GM23248 (cell line): ENCODE measurements around the gene ZMIZ1. TPM values are rescaled to one million over a fixed set of nuclear protein-coding genes. Genes with fewer than 3 reads are reported as not detected.

Source experiments
- DNase-seq: peaks from one replicate; pipeline ENCODE4 v3.0.0-alpha.2; 2015
- H2AFZ ChIP-seq: fragments of 200-600 bp; sonication (generic); 2 replicates; pipeline ENCODE4 v1.6.1; 2016; ENCODE audit warnings: antibody characterized with exemption
- H3F3A ChIP-seq: fragments of 200-600 bp; sonication (generic); 2 replicates; pipeline ENCODE4 v1.6.1; 2016; ENCODE audit warnings: mild to moderate bottlenecking, antibody characterized with exemption, mixed run types; ENCODE audit not compliant: insufficient read depth
- H3K27ac ChIP-seq: fragments of 200-600 bp; sonication (generic); 2 replicates; pipeline ENCODE4 v1.5.1; 2016; ENCODE audit warnings: mild to moderate bottlenecking
- H3K27me3 ChIP-seq: fragments of 200-600 bp; sonication (generic); replicated peaks from 2 replicates; pipeline ENCODE4 v1.6.1; 2016; ENCODE audit warnings: mild to moderate bottlenecking; ENCODE audit not compliant: insufficient read depth
- H3K36me3 ChIP-seq: fragments of 200-600 bp; sonication (generic); 2 replicates; pipeline ENCODE4 v1.6.1; 2016; ENCODE audit warnings: low read depth, mild to moderate bottlenecking
- H3K4me1 ChIP-seq: fragments of 200-600 bp; sonication (generic); 2 replicates; pipeline ENCODE4 v1.6.1; 2016; ENCODE audit warnings: mild to moderate bottlenecking; ENCODE audit not compliant: insufficient read depth
- H3K4me2 ChIP-seq: fragments of 200-600 bp; sonication (generic); one replicate; pipeline ENCODE4 v1.6.1; 2016; ENCODE audit warnings: mild to moderate bottlenecking; ENCODE audit not compliant: unreplicated experiment
- H3K4me3 ChIP-seq: fragments of 200-600 bp; sonication (generic); 2 replicates; pipeline ENCODE4 v1.5.1; 2016; ENCODE audit warnings: mild to moderate bottlenecking
- H3K79me2 ChIP-seq: fragments of 200-600 bp; sonication (generic); 2 replicates; pipeline ENCODE4 v1.6.1; 2016; ENCODE audit warnings: mild to moderate bottlenecking; ENCODE audit not compliant: insufficient read depth
- H3K9ac ChIP-seq: fragments of 200-600 bp; sonication (generic); 2 replicates; pipeline ENCODE4 v1.6.1; 2016; ENCODE audit warnings: mild to moderate bottlenecking
- H3K9me2 ChIP-seq: fragments of 200-600 bp; sonication (generic); 2 replicates; pipeline ENCODE4 v1.6.1; 2016; ENCODE audit warnings: mixed run types, mild to moderate bottlenecking, moderate library complexity; ENCODE audit not compliant: insufficient read depth
- H3K9me3 ChIP-seq: fragments of 200-600 bp; sonication (generic); one replicate; pipeline ENCODE4 v1.6.1; 2017; ENCODE audit warnings: low read depth
- H4K20me1 ChIP-seq: fragments of 200-600 bp; sonication (generic); 2 replicates; pipeline ENCODE4 v1.6.0; 2016; ENCODE audit not compliant: insufficient read depth
- EZH2 ChIP-seq: fragments of 200-600 bp; sonication (generic); IDR thresholded peaks from 2 replicates; pipeline ENCODE4 v1.6.1; 2018; ENCODE audit warnings: antibody characterized with exemption, mild to moderate bottlenecking; ENCODE audit not compliant: insufficient read depth, poor library complexity, severe bottlenecking
- EZH2phosphoT487 ChIP-seq: fragments of 200-600 bp; sonication (generic); IDR thresholded peaks from 2 replicates; pipeline ENCODE4 v1.6.1; 2018; ENCODE audit warnings: antibody characterized with exemption, moderate library complexity, mild to moderate bottlenecking, low read depth; ENCODE audit not compliant: insufficient read depth
- WGBS, 2 experiments: methylation state at CpG; one replicate each; pipeline ENCODE4 v1.1.6; 2015 to 2017; ENCODE audit warnings: low lambda C conversion rate in 2 of 2, low coverage in 1 of 2; ENCODE audit errors: missing lambda C conversion rate in 2 of 2; 5-methylcytosine and 5-hydroxymethylcytosine counted together
- in situ Hi-C: fragments of 300-500 bp; cut with MboI; formaldehyde crosslinking; loops from 2 replicates; pipeline ENCODE4 v1.15.0; 2020
- polyA plus RNA-seq: library from polyadenylated mRNA; unstranded; fragments of >200 nt; fragmentation: Nextera tagmentation; extraction: Ambion mirVana; gene quantifications from 2 replicates; pipeline ENCODE4 v1.2.1, GENCODE V29; 2016
- total RNA-seq: library from RNA; depleted of rRNA; stranded (reverse); fragments of >200 nt; shearing (Covaris generic); gene quantifications from 2 replicates; pipeline ENCODE4 v1.2.3, GENCODE V29; 2014

ZMIZ1 gene
- total and polyA plus RNA-seq, 2 experiments from 2014 or later, result 21.9 to 28.4 TPM

DNA sequence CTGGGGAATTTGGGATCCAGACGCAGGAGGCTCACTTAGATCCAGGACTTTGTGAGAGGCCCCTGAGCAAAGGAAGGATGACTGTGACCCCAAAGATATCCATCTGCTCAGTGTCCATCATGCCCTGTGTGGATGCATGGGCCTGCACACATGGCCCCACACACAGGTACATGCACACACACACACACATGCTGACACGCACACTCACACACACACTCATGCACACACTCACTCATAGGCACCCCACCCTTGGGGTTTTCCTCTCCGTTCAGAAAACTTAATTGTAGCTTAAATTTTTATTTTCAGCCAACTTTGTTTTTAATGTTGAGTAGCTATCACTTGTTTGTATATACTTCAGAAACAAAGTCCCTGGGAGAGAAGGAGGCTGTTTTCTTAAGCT, 184.9 kb downstream of the ZMIZ1 start:
- Histone ChIP-seq H2AFZ (no peak overlapping the region), H3K36me3 (no peaks in the 10 kb centered on the region; the same call in 1 of the 2 replicates), H3K79me2 (peaks cover 99% of the 10 kb centered on the region), H3K4me3 (no peak overlapping the region), H3K27me3 (no peaks in the 10 kb centered on the region), H3K9me2 (no peaks in the 10 kb centered on the region), H3K9me3 (no peaks in the 10 kb centered on the region), H3K9ac (no peak overlapping the region), H3F3A (0 out of 2 replicates have a peak, but pooled peaks cover 5% of the 10 kb centered on the region), H3K27ac (no peak overlapping the region), H4K20me1 (no peaks in the 10 kb centered on the region), H3K4me2 (no peak overlapping the region), H3K4me1 (no peaks in the 10 kb centered on the region)
- in situ Hi-C loops, result no loop called here
- DNase-seq, result no peak
- TF ChIP-seq EZH2phosphoT487 (no peak), EZH2 (no peak)
- WGBS, 2 experiments, result 70 to 73% methylated on average over 3 of the region's 3 CpGs

DNA sequence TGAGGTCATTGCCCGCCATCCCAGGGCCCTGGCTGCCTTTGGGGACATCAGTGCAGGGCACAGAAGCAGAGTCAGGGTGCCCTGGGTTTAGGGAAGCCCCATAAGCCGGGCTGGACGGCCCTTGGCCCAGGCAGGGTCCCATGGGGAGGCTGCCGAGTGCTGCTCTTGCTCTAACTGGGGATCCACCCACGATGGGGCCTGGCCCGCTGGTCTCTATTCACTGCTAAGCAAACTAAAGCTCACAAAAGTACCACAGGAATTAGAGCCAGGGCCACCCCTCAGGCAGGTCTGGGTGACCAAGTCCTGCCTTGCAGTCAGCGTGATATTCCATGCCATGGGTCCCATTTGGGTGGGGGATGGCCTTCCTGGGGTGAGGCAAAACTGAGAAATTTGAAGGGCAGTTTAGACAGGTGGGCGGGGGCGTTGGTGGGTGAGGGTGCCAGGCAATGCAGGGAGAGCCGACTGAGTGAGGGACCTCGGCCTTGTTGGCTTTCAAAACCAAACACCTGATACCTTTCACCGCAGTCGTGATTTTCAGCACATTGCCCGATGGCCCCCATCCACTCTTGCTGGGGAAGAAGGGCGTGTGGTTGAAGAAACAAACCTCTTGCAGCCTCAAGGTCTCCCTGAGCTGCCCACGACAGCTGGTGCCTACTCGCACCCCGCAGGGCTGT, 185.7 kb downstream of the ZMIZ1 start:
- Histone ChIP-seq H3K79me2 (peaks cover 99% of the 10 kb centered on the region), H3K4me1 (no peaks in the 10 kb centered on the region), H3K4me2 (no peak overlapping the region), H3K4me3 (no peak overlapping the region), H2AFZ (no peak overlapping the region), H4K20me1 (no peaks in the 10 kb centered on the region), H3F3A (0 out of 2 replicates have a peak, but pooled peaks cover 5% of the 10 kb centered on the region), H3K9me3 (no peaks in the 10 kb centered on the region), H3K9ac (no peak overlapping the region), H3K27ac (no peak overlapping the region), H3K9me2 (no peaks in the 10 kb centered on the region), H3K27me3 (no peaks in the 10 kb centered on the region), H3K36me3 (no peaks in the 10 kb centered on the region; the same call in 1 of the 2 replicates)
- in situ Hi-C loops, result no loop called here
- TF ChIP-seq EZH2phosphoT487 (no peak), EZH2 (no peak)
- 90 to 91% methylated on average over 18 of the region's 18 CpGs for WGBS, 2 experiments
- DNase-seq, result no peak

DNA sequence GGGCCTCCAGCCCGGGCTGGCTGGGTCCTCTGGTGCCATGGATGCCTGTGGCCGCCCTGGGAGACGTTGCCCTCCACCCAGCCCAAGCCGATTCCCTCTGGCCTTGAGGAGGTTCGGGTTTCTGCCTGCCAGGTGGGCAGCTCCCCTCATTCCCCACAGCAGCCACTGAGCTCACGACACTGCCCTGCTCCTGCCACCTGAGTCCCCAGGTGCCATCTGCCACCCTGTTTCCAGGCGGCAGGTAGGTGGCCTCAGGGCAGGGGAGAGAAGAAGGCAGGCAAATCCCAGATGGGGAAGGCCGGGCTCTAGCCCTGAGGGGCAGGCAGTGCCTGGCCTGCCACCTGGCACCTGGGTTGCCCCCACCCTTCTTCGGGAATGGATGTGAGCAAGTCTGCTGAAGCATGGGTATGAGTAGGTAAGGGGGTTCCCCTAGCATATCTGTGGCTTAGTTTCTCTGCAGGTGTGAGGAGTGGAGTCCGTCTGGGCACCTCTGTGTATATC, 186.3 kb downstream of the ZMIZ1 start:
- peaks cover 99% of the 10 kb centered on the region for H3K79me2 ChIP-seq
- no peaks in the 10 kb centered on the region for H3K9me3 ChIP-seq
- in situ Hi-C loops, result no loop called here
- no peaks in the 10 kb centered on the region for H3K4me1 ChIP-seq
- H3F3A ChIP-seq, result 0 out of 2 replicates have a peak, but pooled peaks cover 6% of the 10 kb centered on the region
- H3K4me2 ChIP-seq, result no peak overlapping the region
- TF ChIP-seq EZH2 (no peak), EZH2phosphoT487 (no peak)
- WGBS, 2 experiments, result 92 to 96% methylated on average over 10 of the region's 10 CpGs
- no peak overlapping the region for H3K4me3 ChIP-seq
- H3K36me3 ChIP-seq, result no peaks in the 10 kb centered on the region; the same call in 1 of the 2 replicates
- no peak for DNase-seq
- H3K9ac ChIP-seq, result no peak overlapping the region
- no peak overlapping the region for H3K27ac ChIP-seq
- H3K9me2 ChIP-seq, result no peaks in the 10 kb centered on the region
- no peak overlapping the region for H2AFZ ChIP-seq
- H4K20me1 ChIP-seq, result no peaks in the 10 kb centered on the region; the same call in 1 of the 2 replicates
- H3K27me3 ChIP-seq, result no peaks in the 10 kb centered on the region

DNA sequence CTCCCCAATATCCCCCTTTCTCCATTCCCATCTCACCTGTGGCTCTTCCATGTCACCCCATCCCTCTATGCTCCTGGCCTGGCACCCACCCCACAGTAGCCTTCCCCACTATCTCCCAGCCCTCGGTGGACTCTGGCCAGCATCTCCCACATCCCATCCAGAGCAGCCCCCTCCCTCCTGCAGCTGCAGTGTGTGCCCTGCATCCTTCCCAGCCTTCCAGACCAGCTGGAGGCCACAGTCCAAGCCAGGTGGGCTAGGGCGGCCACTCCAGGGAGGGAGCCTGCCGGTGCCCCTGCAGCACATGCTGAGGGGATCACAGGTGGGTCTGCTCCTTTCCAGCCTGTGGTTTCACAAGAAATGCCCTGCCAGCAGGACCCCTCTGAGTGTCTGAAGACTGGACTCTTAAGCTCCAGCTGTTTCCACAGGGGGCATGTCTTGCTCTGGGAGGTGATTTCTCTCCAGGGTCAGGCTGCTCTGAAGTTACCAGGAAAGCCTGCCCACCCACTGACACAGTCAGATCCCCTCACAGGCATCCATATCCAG, 187.6 kb downstream of the ZMIZ1 start:
- Histone ChIP-seq H3K79me2 (peaks cover 99% of the 10 kb centered on the region), H3K27ac (no peak overlapping the region), H3K9ac (no peak overlapping the region), H3K27me3 (no peaks in the 10 kb centered on the region), H3K9me2 (no peaks in the 10 kb centered on the region), H3K4me1 (no peaks in the 10 kb centered on the region), H3K9me3 (no peaks in the 10 kb centered on the region), H3K4me2 (no peak overlapping the region), H3F3A (peaks cover 14% of the 10 kb centered on the region; the same call in 1 of the 2 replicates), H3K4me3 (no peak overlapping the region), H3K36me3 (no peaks in the 10 kb centered on the region; the same call in 1 of the 2 replicates), H4K20me1 (no peaks in the 10 kb centered on the region; the same call in 1 of the 2 replicates), H2AFZ (no peak overlapping the region)
- in situ Hi-C loops, result no loop called here
- WGBS, 2 experiments, result 75 to 78% methylated on average over 3 of the region's 3 CpGs
- TF ChIP-seq EZH2, result no peak
- DNase-seq, result no peak
